ENCODE data around the gene C2CD4C. TPM values are rescaled to one million over a fixed set of nuclear protein-coding genes. Genes with fewer than 3 reads are reported as not detected.
"Not testable (repeated sequence)": the region's sequence is repeated elsewhere in the genome, so short reads cannot be mapped to it uniquely, and the experiment has no call there.

Gene C2CD4C
- total and polyA plus RNA-seq, 2 experiments from 2014 or later: 2.1 to 12.5 TPM

DNA sequence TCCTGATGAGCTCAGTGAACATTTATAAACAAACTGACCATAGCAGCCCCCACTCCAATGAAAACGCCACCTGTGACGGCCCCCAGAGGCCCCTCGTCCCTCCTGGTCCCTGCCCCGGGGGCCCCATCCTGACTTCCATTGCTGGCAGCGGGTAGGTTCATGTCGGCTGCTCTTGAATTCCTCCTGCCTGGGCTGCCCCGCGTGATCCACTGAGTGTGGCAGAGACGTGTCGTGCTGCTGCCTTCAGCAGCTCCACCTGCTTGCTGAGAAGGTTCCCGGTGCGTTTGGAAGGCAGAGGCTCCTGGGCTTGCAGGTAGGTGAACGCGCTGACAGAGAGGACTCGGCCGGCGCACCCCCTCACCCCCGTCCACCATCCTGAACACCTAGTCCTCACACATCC, 11.6 kb downstream of the C2CD4C start (continued):
- TF ChIP-seq, protein P1, sequence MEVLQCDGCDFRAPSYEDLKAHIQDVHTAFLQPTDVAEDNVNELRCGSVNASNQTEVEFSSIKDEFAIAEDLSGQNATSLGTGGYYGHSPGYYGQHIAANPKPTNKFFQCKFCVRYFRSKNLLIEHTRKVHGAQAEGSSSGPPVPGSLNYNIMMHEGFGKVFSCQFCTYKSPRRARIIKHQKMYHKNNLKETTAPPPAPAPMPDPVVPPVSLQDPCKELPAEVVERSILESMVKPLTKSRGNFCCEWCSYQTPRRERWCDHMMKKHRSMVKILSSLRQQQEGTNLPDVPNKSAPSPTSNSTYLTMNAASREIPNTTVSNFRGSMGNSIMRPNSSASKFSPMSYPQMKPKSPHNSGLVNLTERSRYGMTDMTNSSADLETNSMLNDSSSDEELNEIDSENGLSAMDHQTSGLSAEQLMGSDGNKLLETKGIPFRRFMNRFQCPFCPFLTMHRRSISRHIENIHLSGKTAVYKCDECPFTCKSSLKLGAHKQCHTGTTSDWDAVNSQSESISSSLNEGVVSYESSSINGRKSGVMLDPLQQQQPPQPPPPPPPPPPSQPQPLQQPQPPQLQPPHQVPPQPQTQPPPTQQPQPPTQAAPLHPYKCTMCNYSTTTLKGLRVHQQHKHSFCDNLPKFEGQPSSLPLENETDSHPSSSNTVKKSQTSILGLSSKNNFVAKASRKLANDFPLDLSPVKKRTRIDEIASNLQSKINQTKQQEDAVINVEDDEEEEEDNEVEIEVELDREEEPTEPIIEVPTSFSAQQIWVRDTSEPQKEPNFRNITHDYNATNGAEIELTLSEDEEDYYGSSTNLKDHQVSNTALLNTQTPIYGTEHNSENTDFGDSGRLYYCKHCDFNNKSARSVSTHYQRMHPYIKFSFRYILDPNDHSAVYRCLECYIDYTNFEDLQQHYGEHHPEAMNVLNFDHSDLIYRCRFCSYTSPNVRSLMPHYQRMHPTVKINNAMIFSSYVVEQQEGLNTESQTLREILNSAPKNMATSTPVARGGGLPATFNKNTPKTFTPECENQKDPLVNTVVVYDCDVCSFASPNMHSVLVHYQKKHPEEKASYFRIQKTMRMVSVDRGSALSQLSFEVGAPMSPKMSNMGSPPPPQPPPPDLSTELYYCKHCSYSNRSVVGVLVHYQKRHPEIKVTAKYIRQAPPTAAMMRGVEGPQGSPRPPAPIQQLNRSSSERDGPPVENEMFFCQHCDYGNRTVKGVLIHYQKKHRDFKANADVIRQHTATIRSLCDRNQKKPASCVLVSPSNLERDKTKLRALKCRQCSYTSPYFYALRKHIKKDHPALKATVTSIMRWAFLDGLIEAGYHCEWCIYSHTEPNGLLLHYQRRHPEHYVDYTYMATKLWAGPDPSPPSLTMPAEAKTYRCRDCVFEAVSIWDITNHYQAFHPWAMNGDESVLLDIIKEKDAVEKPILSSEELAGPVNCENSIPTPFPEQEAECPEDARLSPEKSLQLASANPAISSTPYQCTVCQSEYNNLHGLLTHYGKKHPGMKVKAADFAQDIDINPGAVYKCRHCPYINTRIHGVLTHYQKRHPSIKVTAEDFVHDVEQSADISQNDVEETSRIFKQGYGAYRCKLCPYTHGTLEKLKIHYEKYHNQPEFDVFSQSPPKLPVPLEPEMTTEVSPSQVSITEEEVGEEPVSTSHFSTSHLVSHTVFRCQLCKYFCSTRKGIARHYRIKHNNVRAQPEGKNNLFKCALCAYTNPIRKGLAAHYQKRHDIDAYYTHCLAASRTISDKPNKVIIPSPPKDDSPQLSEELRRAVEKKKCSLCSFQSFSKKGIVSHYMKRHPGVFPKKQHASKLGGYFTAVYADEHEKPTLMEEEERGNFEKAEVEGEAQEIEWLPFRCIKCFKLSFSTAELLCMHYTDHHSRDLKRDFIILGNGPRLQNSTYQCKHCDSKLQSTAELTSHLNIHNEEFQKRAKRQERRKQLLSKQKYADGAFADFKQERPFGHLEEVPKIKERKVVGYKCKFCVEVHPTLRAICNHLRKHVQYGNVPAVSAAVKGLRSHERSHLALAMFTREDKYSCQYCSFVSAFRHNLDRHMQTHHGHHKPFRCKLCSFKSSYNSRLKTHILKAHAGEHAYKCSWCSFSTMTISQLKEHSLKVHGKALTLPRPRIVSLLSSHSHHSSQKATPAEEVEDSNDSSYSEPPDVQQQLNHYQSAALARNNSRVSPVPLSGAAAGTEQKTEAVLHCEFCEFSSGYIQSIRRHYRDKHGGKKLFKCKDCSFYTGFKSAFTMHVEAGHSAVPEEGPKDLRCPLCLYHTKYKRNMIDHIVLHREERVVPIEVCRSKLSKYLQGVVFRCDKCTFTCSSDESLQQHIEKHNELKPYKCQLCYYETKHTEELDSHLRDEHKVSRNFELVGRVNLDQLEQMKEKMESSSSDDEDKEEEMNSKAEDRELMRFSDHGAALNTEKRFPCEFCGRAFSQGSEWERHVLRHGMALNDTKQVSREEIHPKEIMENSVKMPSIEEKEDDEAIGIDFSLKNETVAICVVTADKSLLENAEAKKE (CRISPR knock-in tag; IDR thresholded peaks at IDR 0.05): no peak
- TF ChIP-seq JUNB (IDR thresholded peaks at IDR 0.05; ENCODE audit: unreplicated experiment) (no peak), EZH2phosphoT487 (IDR thresholded peaks at IDR 0.05; ENCODE audit: unreplicated experiment) (no peak), NANOG (IDR thresholded peaks at IDR 0.05; ENCODE audit: borderline replicate concordance) (no peak)
- TF ChIP-seq, protein P2, sequence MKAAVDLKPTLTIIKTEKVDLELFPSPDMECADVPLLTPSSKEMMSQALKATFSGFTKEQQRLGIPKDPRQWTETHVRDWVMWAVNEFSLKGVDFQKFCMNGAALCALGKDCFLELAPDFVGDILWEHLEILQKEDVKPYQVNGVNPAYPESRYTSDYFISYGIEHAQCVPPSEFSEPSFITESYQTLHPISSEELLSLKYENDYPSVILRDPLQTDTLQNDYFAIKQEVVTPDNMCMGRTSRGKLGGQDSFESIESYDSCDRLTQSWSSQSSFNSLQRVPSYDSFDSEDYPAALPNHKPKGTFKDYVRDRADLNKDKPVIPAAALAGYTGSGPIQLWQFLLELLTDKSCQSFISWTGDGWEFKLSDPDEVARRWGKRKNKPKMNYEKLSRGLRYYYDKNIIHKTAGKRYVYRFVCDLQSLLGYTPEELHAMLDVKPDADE (IDR thresholded peaks at IDR 0.05): no peak

DNA sequence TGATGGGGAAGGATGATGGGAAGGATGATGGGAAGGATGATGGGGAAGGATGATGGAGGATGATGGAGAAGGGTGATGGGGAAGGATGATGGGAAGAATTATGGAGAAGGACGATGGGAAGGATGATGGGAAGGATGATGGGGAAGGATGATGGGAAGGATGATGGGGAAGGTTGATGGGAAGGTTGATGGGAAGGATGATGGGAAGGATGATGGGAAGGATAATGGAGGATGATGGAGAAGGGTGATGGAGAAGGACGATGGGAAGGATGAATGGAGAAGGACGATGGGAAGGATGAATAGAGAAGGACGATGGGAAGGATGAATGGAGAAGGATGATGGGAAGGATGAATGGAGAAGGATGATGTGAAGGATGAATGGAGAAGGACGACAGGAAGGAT, 13.5 kb downstream of the C2CD4C start:
- H3K27me3 ChIP-seq (ENCODE audit: insufficient read depth): no peaks in the 10 kb centered on the region
- no peaks in the 10 kb centered on the region for H4K20me1 ChIP-seq (replicated peaks; ENCODE audit: insufficient read depth)
- no peaks in the 10 kb centered on the region for H3K4me1 ChIP-seq (ENCODE audit: insufficient read depth)
- no peak overlapping the region for H3K27ac ChIP-seq (ENCODE audit: low read depth)
- DNase-seq (ENCODE audit: low spot score) (no peak), ATAC-seq (no peak)
- no peak overlapping the region for H3K4me3 ChIP-seq
- TF ChIP-seq ZNF114 (CRISPR knock-in tag; IDR thresholded peaks at IDR 0.05) (no peak), EZH2 (IDR thresholded peaks at IDR 0.05; ENCODE audit: low read depth, unreplicated experiment) (no peak), CREB1 (CRISPR knock-in tag; IDR thresholded peaks at IDR 0.05; ENCODE audit: low read depth) (no peak), ZNF331 (CRISPR knock-in tag; IDR thresholded peaks at IDR 0.05; ENCODE audit: low read depth) (no peak), EZH2phosphoT487 (IDR thresholded peaks at IDR 0.05; ENCODE audit: unreplicated experiment) (no peak)
- no peak overlapping the region for H3K4me2 ChIP-seq
- no peak overlapping the region for H3K27ac Mint-ChIP-seq
- peaks cover 17% of the 10 kb centered on the region for H3K36me3 Mint-ChIP-seq (ENCODE audit: low read depth)
- H3K79me2 ChIP-seq (replicated peaks; ENCODE audit: insufficient read depth): no peaks in the 10 kb centered on the region
- H3K9me2 ChIP-seq (ENCODE audit: insufficient read depth): 0 out of 2 replicates have a peak, but pooled peaks cover 5% of the 10 kb centered on the region
- H3K27me3 Mint-ChIP-seq (ENCODE audit: insufficient read depth, low read depth, poor library complexity): peaks cover 24% of the 10 kb centered on the region
- no peaks in the 10 kb centered on the region for H3K4me1 Mint-ChIP-seq
- peaks cover 6% of the 10 kb centered on the region for H3F3A ChIP-seq (replicated peaks; ENCODE audit: low read depth)
- no peak overlapping the region for H2AFZ ChIP-seq
- no peaks in the 10 kb centered on the region for H3K36me3 ChIP-seq (ENCODE audit: insufficient read depth)
- H3K9me3 Mint-ChIP-seq: peaks cover 59% of the 10 kb centered on the region
- no peak overlapping the region for H3K4me3 Mint-ChIP-seq

GRCh38 chr19:394857-395256, 14.1 kb downstream of the C2CD4C start:
- H3K4me1 ChIP-seq (ENCODE audit: insufficient read depth); H3K4me3 Mint-ChIP-seq; H3K36me3 ChIP-seq (ENCODE audit: insufficient read depth); H3K79me2 ChIP-seq (replicated peaks; ENCODE audit: insufficient read depth); H3K4me1 Mint-ChIP-seq; H3K4me2 ChIP-seq; H3K9me2 ChIP-seq (ENCODE audit: insufficient read depth); ATAC-seq; H3K27me3 ChIP-seq (ENCODE audit: insufficient read depth); DNase-seq (ENCODE audit: low spot score); H3K4me3 ChIP-seq; H3F3A ChIP-seq (replicated peaks; ENCODE audit: low read depth); H3K27ac ChIP-seq (ENCODE audit: low read depth); H2AFZ ChIP-seq; H4K20me1 ChIP-seq (replicated peaks; ENCODE audit: insufficient read depth); H3K27ac Mint-ChIP-seq: not testable (repeated sequence)
- Mint-ChIP-seq H3K9me3 (peaks cover 59% of the 10 kb centered on the region), H3K36me3 (ENCODE audit: low read depth) (peaks cover 17% of the 10 kb centered on the region), H3K27me3 (ENCODE audit: insufficient read depth, low read depth, poor library complexity) (peaks cover 26% of the 10 kb centered on the region)

GRCh38 chr19:393560-393959, 15.4 kb downstream of the C2CD4C start:
- not testable (repeated sequence) for H3K79me2 ChIP-seq (replicated peaks; ENCODE audit: insufficient read depth); H4K20me1 ChIP-seq (replicated peaks; ENCODE audit: insufficient read depth); H3F3A ChIP-seq (replicated peaks; ENCODE audit: low read depth); ATAC-seq; H3K9me2 ChIP-seq (ENCODE audit: insufficient read depth); H3K27me3 ChIP-seq (ENCODE audit: insufficient read depth); H3K4me3 ChIP-seq; H2AFZ ChIP-seq; H3K27ac ChIP-seq (ENCODE audit: low read depth); DNase-seq (ENCODE audit: low spot score); H3K36me3 ChIP-seq (ENCODE audit: insufficient read depth); H3K27ac Mint-ChIP-seq; H3K4me1 ChIP-seq (ENCODE audit: insufficient read depth); H3K4me2 ChIP-seq; H3K4me3 Mint-ChIP-seq; H3K4me1 Mint-ChIP-seq
- Mint-ChIP-seq H3K9me3 (peaks cover 57% of the 10 kb centered on the region), H3K36me3 (ENCODE audit: low read depth) (peaks cover 17% of the 10 kb centered on the region), H3K27me3 (ENCODE audit: insufficient read depth, low read depth, poor library complexity) (peaks cover 24% of the 10 kb centered on the region)
